ENCODE data around the gene ACADVL.

- peak; percentile 15 for TF ChIP-seq CTCF (IDR thresholded peaks at IDR 0.05; ENCODE audit: low read depth, low read length, missing input control)
- peak; percentile 8 for TF ChIP-seq FOXA1 (IDR thresholded peaks at IDR 0.05)
- TF ChIP-seq SP1 (IDR thresholded peaks at IDR 0.05) = peak; percentile 91
- no peak for TF ChIP-seq ATF3 (IDR thresholded peaks at IDR 0.05)
- peak; percentile 45 for TF ChIP-seq MAX (IDR thresholded peaks at IDR 0.05)
- TF ChIP-seq ZBTB33 (IDR thresholded peaks at IDR 0.05) = peak; percentile 95
- peak; percentile 55 for TF ChIP-seq REST (IDR thresholded peaks at IDR 0.05)
- TF ChIP-seq TAF1 (conservative IDR thresholded peaks at IDR 0.05) = peak; percentile 61
- peak; percentile 65 to 77 for TF ChIP-seq EGR1 (IDR thresholded peaks at IDR 0.05; ENCODE audit: low read depth in 2 of 2)
- TF ChIP-seq RAD21 (IDR thresholded peaks at IDR 0.05) = peak; percentile 37 to 51
Measured at GRCh38 chr17:7239091-7240027, 19.6 kb downstream of the ACADVL start, which contains the start of gene PHF23.

Measured in liver (tissue), 3 donors.